Mucosa of rectum (tissue), 2 donors: Measurements from ENCODE around the gene PLXNA2.

Experiments used
- H3K27ac ChIP-seq, 2 donors: one replicate each; pipeline ENCODE4 v1.7.0; 2013; ENCODE audit warnings: inconsistent platforms in 2 of 2, low read depth in 2 of 2, low read length in 2 of 2
- H3K27me3 ChIP-seq, 2 donors: one replicate each; pipeline ENCODE4 v1.7.0; 2013; ENCODE audit warnings: low read length in 2 of 2; ENCODE audit not compliant: control insufficient read depth in 2 of 2, insufficient read depth in 2 of 2
- H3K36me3 ChIP-seq, 2 donors: one replicate each; pipeline ENCODE4 v1.7.0; 2013; ENCODE audit warnings: low read length in 2 of 2; ENCODE audit not compliant: control insufficient read depth in 2 of 2, insufficient read depth in 2 of 2
- H3K4me1 ChIP-seq, 2 donors: one replicate each; pipeline ENCODE4 v1.7.0; 2013; ENCODE audit warnings: low read length in 2 of 2, mild to moderate bottlenecking in 1 of 2; ENCODE audit not compliant: control insufficient read depth in 2 of 2, insufficient read depth in 2 of 2
- H3K4me3 ChIP-seq, 2 donors: one replicate each; pipeline ENCODE4 v1.7.0; 2013; ENCODE audit warnings: low read length in 2 of 2
- H3K9ac ChIP-seq, 2 donors: one replicate each; pipeline ENCODE4 v1.7.0; 2013; ENCODE audit warnings: low read length in 2 of 2, low read depth in 1 of 2, mild to moderate bottlenecking in 1 of 2
- H3K9me3 ChIP-seq, 2 donors: one replicate each; pipeline ENCODE4 v1.7.0; 2013; ENCODE audit warnings: low read length in 2 of 2; ENCODE audit not compliant: control insufficient read depth in 2 of 2
- donor health status: healthy.
- donor health status: Normal muscosa, but diverticular disease.

Gene PLXNA2

GRCh38 chr1:208068407-208068806 is 175.8 kb downstream of the PLXNA2 start:
- Histone ChIP-seq H3K4me1 (no peaks in the 10 kb centered on the region), H3K27ac (no peak overlapping the region), H3K36me3 (peaks cover 37 to 63% of the 10 kb centered on the region in 2 donors), H3K9ac (no peak overlapping the region), H3K4me3 (no peak overlapping the region), H3K9me3 (no peaks in the 10 kb centered on the region), H3K27me3 (no peaks in the 10 kb centered on the region)

GRCh38 chr1:208066583-208066982 is 177.6 kb downstream of the PLXNA2 start:
- Histone ChIP-seq H3K27ac (no peak overlapping the region), H3K27me3 (no peaks in the 10 kb centered on the region), H3K9me3 (no peaks in the 10 kb centered on the region), H3K36me3 (peaks cover 34 to 58% of the 10 kb centered on the region in 2 donors), H3K4me1 (no peaks in the 10 kb centered on the region), H3K4me3 (no peak overlapping the region), H3K9ac (no peak overlapping the region)

GRCh38 chr1:208065862-208066261 is 178.3 kb downstream of the PLXNA2 start:
- peaks cover 27 to 56% of the 10 kb centered on the region in 2 donors for H3K36me3 ChIP-seq
- H3K27me3 ChIP-seq, result no peaks in the 10 kb centered on the region
- no peaks in the 10 kb centered on the region for H3K4me1 ChIP-seq
- no peak overlapping the region for H3K4me3 ChIP-seq
- no peak overlapping the region for H3K9ac ChIP-seq
- H3K9me3 ChIP-seq, result no peaks in the 10 kb centered on the region
- H3K27ac ChIP-seq, result no peak overlapping the region

- H3K4me3 ChIP-seq, result no peak overlapping the region
- no peak overlapping the region for H3K27ac ChIP-seq
- no peaks in the 10 kb centered on the region for H3K27me3 ChIP-seq
- H3K36me3 ChIP-seq, result peaks cover 46 to 55% of the 10 kb centered on the region in 2 donors
- no peak overlapping the region for H3K9ac ChIP-seq
- peaks cover 0 to 2% of the 10 kb centered on the region in 2 donors for H3K4me1 ChIP-seq
- no peaks in the 10 kb centered on the region for H3K9me3 ChIP-seq
Observed at GRCh38 chr1:208061632-208062031, 182.6 kb downstream of the PLXNA2 start.

GRCh38 chr1:208061118-208061517 is 183.1 kb downstream of the PLXNA2 start:
- Histone ChIP-seq H3K4me3 (no peak overlapping the region), H3K9me3 (no peaks in the 10 kb centered on the region), H3K9ac (no peak overlapping the region), H3K27ac (no peak overlapping the region), H3K4me1 (peaks cover 0 to 2% of the 10 kb centered on the region in 2 donors), H3K27me3 (no peaks in the 10 kb centered on the region), H3K36me3 (peaks cover 50% of the 10 kb centered on the region in 2 donors)

GRCh38 chr1:208060215-208060869 is 183.8 kb downstream of the PLXNA2 start:
- Histone ChIP-seq H3K27ac (no peak overlapping the region), H3K9me3 (no peaks in the 10 kb centered on the region), H3K36me3 (peaks cover 45 to 53% of the 10 kb centered on the region in 2 donors), H3K27me3 (no peaks in the 10 kb centered on the region), H3K4me1 (peaks cover 0 to 2% of the 10 kb centered on the region in 2 donors), H3K9ac (no peak overlapping the region), H3K4me3 (no peak overlapping the region)

GRCh38 chr1:208059409-208060001 is 184.7 kb downstream of the PLXNA2 start:
- no peak overlapping the region for H3K9ac ChIP-seq
- H3K27ac ChIP-seq, result no peak overlapping the region
- no peaks in the 10 kb centered on the region for H3K27me3 ChIP-seq
- H3K36me3 ChIP-seq, result peaks cover 41 to 50% of the 10 kb centered on the region in 2 donors
- no peaks in the 10 kb centered on the region for H3K9me3 ChIP-seq
- peaks cover 0 to 4% of the 10 kb centered on the region in 2 donors for H3K4me1 ChIP-seq
- H3K4me3 ChIP-seq, result no peak overlapping the region

GRCh38 chr1:208058756-208059155 is 185.4 kb downstream of the PLXNA2 start:
- H3K36me3 ChIP-seq, result peaks cover 43 to 55% of the 10 kb centered on the region in 2 donors
- H3K27me3 ChIP-seq, result no peaks in the 10 kb centered on the region

GRCh38 chr1:208058267-208058666 is 185.9 kb downstream of the PLXNA2 start:
- no peak overlapping the region for H3K27ac ChIP-seq
- H3K36me3 ChIP-seq, result peaks cover 43 to 54% of the 10 kb centered on the region in 2 donors
- peaks cover 0 to 6% of the 10 kb centered on the region in 2 donors for H3K4me1 ChIP-seq

More at GRCh38 chr1:208058756-208059155, 185.4 kb downstream of the PLXNA2 start:
- Histone ChIP-seq H3K27ac (no peak overlapping the region), H3K9ac (no peak overlapping the region), H3K4me3 (no peak overlapping the region), H3K9me3 (no peaks in the 10 kb centered on the region), H3K4me1 (peaks cover 0 to 6% of the 10 kb centered on the region in 2 donors)

GRCh38 chr1:208057056-208057455 is 187.1 kb downstream of the PLXNA2 start:
- H3K4me1 ChIP-seq, result peaks cover 0 to 6% of the 10 kb centered on the region in 2 donors
- H3K9me3 ChIP-seq, result no peaks in the 10 kb centered on the region
- no peaks in the 10 kb centered on the region for H3K27me3 ChIP-seq
- no peak overlapping the region for H3K4me3 ChIP-seq
- H3K27ac ChIP-seq, result no peak overlapping the region
- no peak overlapping the region for H3K9ac ChIP-seq
- H3K36me3 ChIP-seq, result peaks cover 49 to 61% of the 10 kb centered on the region in 2 donors

More at GRCh38 chr1:208058267-208058666, 185.9 kb downstream of the PLXNA2 start:
- Histone ChIP-seq H3K9me3 (no peaks in the 10 kb centered on the region), H3K27me3 (no peaks in the 10 kb centered on the region), H3K9ac (no peak overlapping the region), H3K4me3 (no peak overlapping the region)
